ENCODE results near the gene GFOD2. TPM values are rescaled to one million over a fixed set of nuclear protein-coding genes. Genes with fewer than 3 reads are reported as not detected.

GFOD2 gene
- total and polyA plus RNA-seq, 10 donors = 10.4 to 45.6 (median 39.8) TPM

DNA sequence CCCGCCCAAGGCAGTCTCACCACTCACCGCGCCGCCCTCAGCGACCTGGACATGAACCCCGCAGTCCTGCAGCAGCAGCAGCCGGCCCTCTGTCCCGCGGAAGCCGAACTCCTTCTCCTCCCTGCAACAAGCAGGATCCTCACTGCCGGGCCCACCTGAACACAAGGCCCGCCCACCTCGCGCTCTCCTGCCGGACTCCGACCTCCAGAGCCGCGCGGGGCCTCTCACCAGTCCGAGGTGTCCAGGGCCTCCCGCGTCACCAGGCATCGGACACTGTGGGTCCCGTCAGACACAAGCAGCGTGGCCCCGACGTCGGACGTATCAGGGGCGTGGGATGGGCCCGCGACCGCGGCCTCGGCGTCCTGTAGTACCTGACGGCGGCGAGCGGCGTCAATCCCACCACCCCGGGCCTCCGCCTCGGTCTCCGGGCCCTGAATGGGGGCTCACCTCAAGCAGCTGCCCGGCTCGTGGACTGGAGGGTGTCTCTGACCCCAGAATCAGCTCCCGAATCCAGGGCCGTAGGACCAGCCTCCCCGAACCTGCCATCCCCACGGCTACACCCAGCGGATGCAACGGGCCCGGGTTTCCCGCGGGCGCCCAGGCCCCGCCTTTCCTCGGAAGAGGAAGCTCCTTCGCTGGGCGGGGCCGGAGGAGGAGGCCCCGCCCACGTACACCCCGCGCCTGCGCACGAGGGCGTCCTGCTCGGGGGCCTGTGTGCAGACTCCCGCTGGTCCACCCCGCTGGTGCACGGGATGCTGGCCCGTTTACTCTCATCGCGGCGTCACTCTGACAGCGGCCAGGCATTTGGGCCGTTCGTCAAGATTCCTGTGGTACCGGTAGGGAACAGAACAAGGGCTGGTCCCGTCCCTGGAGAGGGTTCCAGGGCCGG is 59.2 kb downstream of the GFOD2 start, which contains the start of gene ACD:
ACD (minus strand) TSS at position 586 of the 889 bp plus-strand sequence; CDS start at position 546, 40 bp downstream.
- peak; percentile 98 for DNase-seq
- peak within 1 kb of the TSS; percentile 65 to 97 (median 89) for H3K4me3 ChIP-seq
- H3K27ac ChIP-seq = peak within 1 kb of the TSS; percentile 81 to 99 (median 96)
- H3K27me3 ChIP-seq (replicated peaks in 1 of 7) = peaks cover 0 to 3% (median 0%) of the 10 kb centered on the region in 7 donors
- peaks cover 0 to 71% (median 22%) of the 10 kb centered on the region in 6 donors for H3K36me3 ChIP-seq
- intact Hi-C loops (cut with DNase I; ENCODE audit: low total_unique reads) = no loop called here
- H3K4me1 ChIP-seq = peaks cover 15 to 54% (median 27%) of the 10 kb centered on the region in 6 donors
- 0 to 1% (median 0%) methylated on average over 13 to 83 of the region's 83 CpGs for WGBS, 5 donors
- H3K9me3 ChIP-seq = no peaks in the 10 kb centered on the region
- TF ChIP-seq, protein P1, sequence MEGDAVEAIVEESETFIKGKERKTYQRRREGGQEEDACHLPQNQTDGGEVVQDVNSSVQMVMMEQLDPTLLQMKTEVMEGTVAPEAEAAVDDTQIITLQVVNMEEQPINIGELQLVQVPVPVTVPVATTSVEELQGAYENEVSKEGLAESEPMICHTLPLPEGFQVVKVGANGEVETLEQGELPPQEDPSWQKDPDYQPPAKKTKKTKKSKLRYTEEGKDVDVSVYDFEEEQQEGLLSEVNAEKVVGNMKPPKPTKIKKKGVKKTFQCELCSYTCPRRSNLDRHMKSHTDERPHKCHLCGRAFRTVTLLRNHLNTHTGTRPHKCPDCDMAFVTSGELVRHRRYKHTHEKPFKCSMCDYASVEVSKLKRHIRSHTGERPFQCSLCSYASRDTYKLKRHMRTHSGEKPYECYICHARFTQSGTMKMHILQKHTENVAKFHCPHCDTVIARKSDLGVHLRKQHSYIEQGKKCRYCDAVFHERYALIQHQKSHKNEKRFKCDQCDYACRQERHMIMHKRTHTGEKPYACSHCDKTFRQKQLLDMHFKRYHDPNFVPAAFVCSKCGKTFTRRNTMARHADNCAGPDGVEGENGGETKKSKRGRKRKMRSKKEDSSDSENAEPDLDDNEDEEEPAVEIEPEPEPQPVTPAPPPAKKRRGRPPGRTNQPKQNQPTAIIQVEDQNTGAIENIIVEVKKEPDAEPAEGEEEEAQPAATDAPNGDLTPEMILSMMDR (IDR thresholded peaks at IDR 0.05 in 8 of 11, conservative IDR thresholded peaks at IDR 0.05 in 3 of 11) = no peak
- TF ChIP-seq POLR2AphosphoS5 (IDR thresholded peaks at IDR 0.05) = peak; percentile 95 to 96 (median 95)
- peak; percentile 69 to 73 (median 73) for TF ChIP-seq POLR2A (IDR thresholded peaks at IDR 0.05)

DNA sequence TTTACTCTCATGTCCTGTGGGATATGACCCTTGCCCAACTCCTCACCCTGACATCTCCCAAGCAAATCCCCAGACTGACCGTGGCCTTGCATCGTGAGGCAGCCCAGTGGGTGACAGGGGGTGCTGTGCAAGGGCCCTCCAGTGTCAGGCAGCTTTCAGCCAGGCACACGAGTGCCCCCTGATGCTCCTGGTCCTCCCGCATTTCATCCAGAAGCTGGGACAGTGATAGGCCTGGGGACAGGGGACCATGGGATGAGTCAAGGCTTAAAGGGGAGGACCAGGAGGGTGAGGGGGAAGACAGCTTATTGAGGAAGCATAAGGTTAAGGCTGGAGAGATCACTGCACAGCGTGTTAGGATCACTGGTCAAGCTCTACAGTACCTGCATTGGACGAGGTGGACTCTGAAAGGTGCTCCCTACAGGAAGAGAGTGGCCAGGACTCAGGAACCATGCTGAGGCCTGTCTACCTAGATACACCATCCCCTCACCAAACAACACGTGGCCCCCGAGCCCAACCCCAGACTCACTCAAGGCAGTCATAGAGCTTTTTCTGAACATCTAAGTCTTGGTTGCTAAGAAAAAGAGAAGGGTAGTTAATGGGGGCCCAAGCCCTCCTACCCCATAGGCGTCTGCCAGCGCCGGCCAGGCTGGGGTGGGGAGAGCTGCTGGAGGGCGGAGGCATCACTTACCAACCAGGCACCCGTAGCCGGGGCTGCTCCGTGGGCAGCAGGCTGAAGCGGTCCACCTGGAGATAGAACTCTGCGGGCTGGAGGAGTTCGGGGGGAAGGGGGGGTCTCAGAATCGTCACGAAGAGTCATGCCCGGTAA is 60.1 kb downstream of the GFOD2 start:
- H3K4me1 ChIP-seq = peaks cover 15 to 48% (median 27%) of the 10 kb centered on the region in 6 donors
- H3K27ac ChIP-seq = peak overlapping the region in 5 of 8 donors; percentile 95 to 99 (median 98)
- peaks cover 0 to 73% (median 28%) of the 10 kb centered on the region in 6 donors for H3K36me3 ChIP-seq
- no peak for DNase-seq
- H3K9me3 ChIP-seq = no peaks in the 10 kb centered on the region
- intact Hi-C loops (cut with DNase I; ENCODE audit: low total_unique reads) = no loop called here
- TF ChIP-seq POLR2A (IDR thresholded peaks at IDR 0.05) = no peak
- TF ChIP-seq, protein P1 (IDR thresholded peaks at IDR 0.05 in 8 of 11, conservative IDR thresholded peaks at IDR 0.05 in 3 of 11) = no peak
- H3K27me3 ChIP-seq (replicated peaks in 1 of 7) = peaks cover 0 to 11% (median 3%) of the 10 kb centered on the region in 7 donors
- peak overlapping the region; percentile 65 to 97 (median 89) for H3K4me3 ChIP-seq
- WGBS, 5 donors = 40 to 46% (median 41%) methylated on average over 14 to 21 of the region's 21 CpGs

DNA sequence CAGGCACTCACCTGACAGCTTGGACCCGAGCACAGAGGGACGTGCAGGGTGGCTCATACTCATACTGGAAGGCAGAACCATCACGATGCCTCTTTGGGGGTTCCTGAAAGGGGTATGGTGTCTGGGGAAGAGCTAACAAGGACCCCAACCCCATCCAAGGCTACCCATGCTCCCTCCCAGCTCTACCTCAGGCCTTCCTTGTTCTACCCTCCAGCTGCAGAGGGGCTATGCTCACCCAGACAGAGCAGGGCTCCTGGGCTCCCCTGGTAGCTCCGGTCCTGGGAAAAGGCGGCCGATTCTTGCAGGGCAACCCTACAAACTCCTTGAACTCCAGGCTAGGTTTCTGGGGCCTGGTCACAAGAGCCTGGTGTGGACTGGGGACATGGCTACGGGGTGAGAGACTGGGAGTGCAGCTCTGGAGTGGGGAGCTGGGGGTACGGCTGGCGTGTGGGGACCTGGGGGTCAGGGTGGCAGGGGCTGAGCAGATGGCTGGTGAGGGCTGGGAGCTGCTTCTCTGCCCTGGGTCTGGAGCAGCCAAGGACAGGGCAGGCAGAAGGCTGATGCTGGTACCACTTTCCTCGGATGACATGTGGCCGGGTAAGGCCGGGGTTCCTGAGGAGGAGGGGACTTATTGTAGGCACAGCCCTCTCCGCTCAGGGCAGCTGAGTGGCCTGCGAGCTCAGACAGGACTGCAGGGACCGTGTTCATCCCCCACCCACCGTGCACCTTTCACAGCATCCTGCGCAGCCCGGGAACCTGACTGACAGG is 61.2 kb downstream of the GFOD2 start:
- H3K9me3 ChIP-seq = no peaks in the 10 kb centered on the region
- DNase-seq = no peak
- peaks cover 15 to 47% (median 29%) of the 10 kb centered on the region in 6 donors for H3K4me1 ChIP-seq
- no peak overlapping the region for H3K27ac ChIP-seq
- peaks cover 0 to 72% (median 29%) of the 10 kb centered on the region in 6 donors for H3K36me3 ChIP-seq
- WGBS, 5 donors = 89 to 96% (median 94%) methylated on average over 14 to 18 of the region's 18 CpGs
- no peak overlapping the region for H3K4me3 ChIP-seq
- TF ChIP-seq, protein P1 (IDR thresholded peaks at IDR 0.05 in 8 of 11, conservative IDR thresholded peaks at IDR 0.05 in 3 of 11) = no peak
- TF ChIP-seq POLR2AphosphoS5 (IDR thresholded peaks at IDR 0.05) (no peak), POLR2A (IDR thresholded peaks at IDR 0.05) (no peak)
- intact Hi-C loops (cut with DNase I; ENCODE audit: low total_unique reads) = no loop called here
- peaks cover 0 to 23% (median 10%) of the 10 kb centered on the region in 7 donors for H3K27me3 ChIP-seq (replicated peaks in 1 of 7)
